ENCODE measurements around the gene TNFRSF25.

Gene TNFRSF25

DNA sequence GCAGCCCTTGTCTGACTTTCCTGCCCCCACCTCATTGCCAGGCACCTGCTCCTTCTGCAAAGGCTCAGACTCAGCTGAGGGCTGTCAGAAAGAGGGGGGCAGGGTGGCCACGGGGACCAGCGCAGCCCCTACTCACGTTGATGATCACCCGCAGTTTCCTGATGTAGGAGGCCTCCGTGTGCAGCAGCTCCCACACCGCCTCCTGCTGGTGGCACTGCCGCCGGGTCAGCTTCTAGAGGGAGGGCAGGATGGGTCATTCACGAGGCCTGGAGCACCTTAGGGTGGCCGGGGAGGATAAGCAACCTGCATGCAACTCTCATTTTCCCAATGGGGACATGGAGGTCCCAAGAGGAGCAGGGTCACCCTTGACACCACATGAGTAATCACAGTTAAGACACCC lies 6.4 kb upstream of the TNFRSF25 start:
- Histone ChIP-seq H3K4me3 (replicated peaks; ENCODE audit: low read depth, low read length) (no peak overlapping the region), H3K27me3 (replicated peaks; ENCODE audit: control insufficient read depth, insufficient read depth, low read length) (no peaks in the 10 kb centered on the region), H3K36me3 (ENCODE audit: control insufficient read depth, insufficient read depth, low read length) (no peaks in the 10 kb centered on the region)
- TF ChIP-seq, protein P1, sequence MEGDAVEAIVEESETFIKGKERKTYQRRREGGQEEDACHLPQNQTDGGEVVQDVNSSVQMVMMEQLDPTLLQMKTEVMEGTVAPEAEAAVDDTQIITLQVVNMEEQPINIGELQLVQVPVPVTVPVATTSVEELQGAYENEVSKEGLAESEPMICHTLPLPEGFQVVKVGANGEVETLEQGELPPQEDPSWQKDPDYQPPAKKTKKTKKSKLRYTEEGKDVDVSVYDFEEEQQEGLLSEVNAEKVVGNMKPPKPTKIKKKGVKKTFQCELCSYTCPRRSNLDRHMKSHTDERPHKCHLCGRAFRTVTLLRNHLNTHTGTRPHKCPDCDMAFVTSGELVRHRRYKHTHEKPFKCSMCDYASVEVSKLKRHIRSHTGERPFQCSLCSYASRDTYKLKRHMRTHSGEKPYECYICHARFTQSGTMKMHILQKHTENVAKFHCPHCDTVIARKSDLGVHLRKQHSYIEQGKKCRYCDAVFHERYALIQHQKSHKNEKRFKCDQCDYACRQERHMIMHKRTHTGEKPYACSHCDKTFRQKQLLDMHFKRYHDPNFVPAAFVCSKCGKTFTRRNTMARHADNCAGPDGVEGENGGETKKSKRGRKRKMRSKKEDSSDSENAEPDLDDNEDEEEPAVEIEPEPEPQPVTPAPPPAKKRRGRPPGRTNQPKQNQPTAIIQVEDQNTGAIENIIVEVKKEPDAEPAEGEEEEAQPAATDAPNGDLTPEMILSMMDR (IDR thresholded peaks at IDR 0.05; ENCODE audit: insufficient read depth, low read length, poor library complexity, severe bottlenecking): peak; percentile 53
- DNase-seq (ENCODE audit: extremely low read depth, insufficient read length): no peak

DNA sequence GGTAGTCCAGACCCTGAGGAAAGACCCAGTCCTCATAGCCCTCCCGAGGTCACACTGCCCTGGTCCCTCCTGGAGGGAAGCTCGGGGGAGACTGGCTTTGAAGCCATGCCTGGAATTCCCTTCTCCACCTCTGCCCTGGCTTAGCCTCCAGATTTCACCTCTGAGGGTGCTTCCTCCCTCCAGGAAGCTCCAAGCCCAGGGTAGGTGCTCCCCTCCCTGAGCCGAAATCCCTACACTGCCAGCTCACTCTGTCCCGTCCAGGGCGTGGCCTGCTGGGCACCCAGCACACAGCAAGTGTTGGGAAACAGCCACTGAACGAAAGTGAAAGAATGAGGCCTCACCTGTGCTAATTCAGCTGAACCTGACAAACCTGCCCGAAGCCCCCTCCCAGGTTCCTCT lies 6.0 kb upstream of the TNFRSF25 start:
- TF ChIP-seq, protein P1 (IDR thresholded peaks at IDR 0.05; ENCODE audit: insufficient read depth, low read length, poor library complexity, severe bottlenecking): no peak
- no peak for DNase-seq (ENCODE audit: extremely low read depth, insufficient read length)
- Histone ChIP-seq H3K36me3 (ENCODE audit: control insufficient read depth, insufficient read depth, low read length) (no peaks in the 10 kb centered on the region), H3K27me3 (replicated peaks; ENCODE audit: control insufficient read depth, insufficient read depth, low read length) (no peaks in the 10 kb centered on the region), H3K4me3 (replicated peaks; ENCODE audit: low read depth, low read length) (no peak overlapping the region)

DNA sequence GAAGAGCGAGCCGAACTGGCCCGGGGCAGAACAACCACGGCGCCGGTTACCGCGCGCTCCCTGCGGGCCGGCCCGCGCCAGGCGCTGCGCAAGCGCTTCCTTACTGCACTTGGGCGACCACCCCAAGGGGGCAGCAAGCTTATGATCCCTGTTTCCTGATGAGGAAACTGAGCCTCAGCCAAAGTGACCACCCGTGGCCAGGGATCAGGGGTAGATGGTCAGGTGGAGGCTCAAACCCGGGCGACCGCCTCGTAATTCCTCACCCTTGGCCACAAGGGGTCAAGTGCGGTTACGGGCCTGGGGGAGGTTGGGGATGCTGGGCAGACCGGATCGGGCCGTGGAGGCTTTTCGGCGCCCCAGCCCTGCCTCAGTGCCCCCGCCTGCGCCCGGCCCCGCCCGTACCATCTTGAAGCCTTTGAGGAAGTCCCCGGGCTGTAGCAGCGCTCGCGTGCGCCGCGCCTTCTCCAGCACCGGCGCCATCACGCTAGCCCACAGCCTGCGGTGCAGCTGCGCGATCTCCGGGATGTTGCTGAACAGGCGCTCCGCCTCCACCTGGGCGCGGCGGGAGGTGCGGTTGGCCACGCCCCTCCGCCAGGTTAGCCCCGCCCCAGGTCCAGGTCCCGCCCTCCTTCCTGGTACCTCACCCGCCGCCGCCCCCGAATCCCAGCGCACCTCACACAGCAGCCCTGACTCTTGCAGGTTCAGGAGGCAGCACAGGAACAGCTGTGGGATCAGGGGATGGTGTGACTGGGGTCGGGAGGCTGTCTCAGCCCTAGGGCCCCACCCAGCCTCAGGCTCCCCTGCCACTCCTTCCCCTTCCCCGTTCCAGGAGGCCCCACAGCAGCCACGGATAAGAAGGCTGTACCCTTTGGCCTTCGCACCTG lies 5.4 kb upstream of the TNFRSF25 start:
- Histone ChIP-seq H3K27me3 (replicated peaks; ENCODE audit: control insufficient read depth, insufficient read depth, low read length) (no peaks in the 10 kb centered on the region), H3K4me3 (replicated peaks; ENCODE audit: low read depth, low read length) (no peak overlapping the region), H3K36me3 (ENCODE audit: control insufficient read depth, insufficient read depth, low read length) (no peaks in the 10 kb centered on the region)
- DNase-seq (ENCODE audit: extremely low read depth, insufficient read length): no peak
- TF ChIP-seq, protein P1 (IDR thresholded peaks at IDR 0.05; ENCODE audit: insufficient read depth, low read length, poor library complexity, severe bottlenecking): no peak

DNA sequence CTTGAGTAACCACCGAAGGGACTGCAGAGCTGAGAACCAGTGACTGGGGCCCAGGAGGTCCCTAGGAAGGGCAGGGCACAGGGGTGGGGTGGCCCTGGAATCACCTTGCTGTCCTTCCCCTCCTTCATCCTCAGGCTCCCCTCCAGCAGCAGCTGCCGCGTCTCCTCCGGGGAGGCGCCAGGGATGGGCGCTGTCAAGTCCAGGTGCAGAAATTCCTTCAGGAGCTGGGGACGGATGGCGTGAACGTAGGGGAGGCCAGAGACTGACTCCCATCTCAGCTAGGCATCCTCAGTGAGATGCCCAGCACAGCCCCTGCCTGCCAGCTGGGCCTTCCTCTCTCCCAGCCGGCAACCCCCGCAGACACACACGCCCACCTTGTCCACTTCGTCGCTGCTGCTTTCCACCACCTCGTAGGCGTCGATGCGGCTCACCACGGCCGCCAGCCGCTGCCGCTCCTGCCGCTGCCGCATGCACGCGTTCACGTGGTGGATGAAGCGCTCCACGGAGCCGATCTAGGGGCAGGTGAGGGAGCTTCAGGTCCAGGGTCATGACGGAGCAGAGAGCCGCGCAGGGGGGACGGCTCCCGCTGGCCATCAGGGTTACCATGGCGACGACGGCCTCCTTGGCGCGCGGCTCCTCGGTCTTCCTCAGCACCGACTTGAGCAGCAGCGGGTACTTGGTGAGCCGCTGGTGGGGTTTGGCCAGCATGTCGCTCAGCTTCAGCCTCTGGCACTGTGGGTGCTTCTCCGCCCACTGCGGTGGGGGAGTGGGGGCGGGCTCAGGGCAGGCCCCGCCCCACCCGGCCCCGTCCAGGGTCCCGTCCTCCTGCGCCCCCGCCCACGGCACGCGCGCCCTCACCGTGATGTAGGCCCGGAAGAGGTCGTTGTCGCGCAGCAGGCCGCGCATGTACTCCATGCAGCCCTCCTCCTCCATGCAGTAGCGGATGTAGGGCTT lies 4.4 kb upstream of the TNFRSF25 start:
- no peak for DNase-seq (ENCODE audit: extremely low read depth, insufficient read length)
- Histone ChIP-seq H3K36me3 (ENCODE audit: control insufficient read depth, insufficient read depth, low read length) (no peaks in the 10 kb centered on the region), H3K27me3 (replicated peaks; ENCODE audit: control insufficient read depth, insufficient read depth, low read length) (no peaks in the 10 kb centered on the region), H3K4me3 (replicated peaks; ENCODE audit: low read depth, low read length) (no peak overlapping the region)
- TF ChIP-seq, protein P1 (IDR thresholded peaks at IDR 0.05; ENCODE audit: insufficient read depth, low read length, poor library complexity, severe bottlenecking): no peak

DNA sequence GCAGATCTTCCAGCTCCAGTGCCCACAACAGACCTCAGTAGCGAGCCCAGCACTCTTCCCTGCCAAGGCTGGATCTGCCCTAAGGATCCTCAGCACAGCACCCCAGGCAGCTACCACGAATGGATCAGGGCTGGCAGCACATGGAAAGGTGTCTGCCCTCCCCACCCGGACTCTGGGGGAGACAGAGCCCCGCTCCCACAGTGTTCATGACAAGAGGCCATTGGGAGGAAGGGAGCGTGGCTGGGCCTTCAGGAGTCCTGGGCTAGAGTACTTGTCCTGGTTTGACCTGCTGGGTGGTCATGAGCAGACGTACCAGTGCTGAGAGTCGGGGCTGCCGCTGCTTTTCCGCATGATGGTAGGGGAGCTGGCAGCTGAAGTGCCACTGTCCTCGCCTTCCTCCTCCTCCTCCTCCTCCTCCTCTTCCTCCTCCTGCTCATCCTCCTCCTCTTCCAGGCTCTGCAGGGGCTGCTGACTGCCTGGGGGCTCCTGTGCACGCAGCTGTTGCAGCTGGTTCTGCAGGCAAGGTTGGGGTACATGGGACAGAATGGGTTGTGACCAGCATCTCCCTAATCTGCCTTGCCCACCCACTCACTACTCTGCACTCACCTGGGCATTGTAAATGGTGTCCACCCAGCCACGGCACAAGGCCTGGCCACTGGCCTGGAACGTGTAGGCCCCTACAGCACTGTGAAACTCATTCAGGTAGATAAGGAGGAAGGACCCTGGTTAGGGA lies 2.9 kb upstream of the TNFRSF25 start:
- Histone ChIP-seq H3K4me3 (replicated peaks; ENCODE audit: low read depth, low read length) (no peak overlapping the region), H3K27me3 (replicated peaks; ENCODE audit: control insufficient read depth, insufficient read depth, low read length) (no peaks in the 10 kb centered on the region; the same call in 1 of the 2 replicates), H3K36me3 (ENCODE audit: control insufficient read depth, insufficient read depth, low read length) (no peaks in the 10 kb centered on the region)
- no peak for DNase-seq (ENCODE audit: extremely low read depth, insufficient read length)
- TF ChIP-seq, protein P1 (IDR thresholded peaks at IDR 0.05; ENCODE audit: insufficient read depth, low read length, poor library complexity, severe bottlenecking): no peak

Measured in GM06990 (cell line).